HG03432 (cell line): ENCODE results near the gene PTX3.

Experiments
- ATAC-seq: cut with Tn5 transposase; IDR thresholded peaks from one replicate; pipeline ENCODE4 v1.9.1; 2021; ENCODE audit warnings: mild to moderate bottlenecking, moderate library complexity; ENCODE audit not compliant: unreplicated experiment

The PTX3 gene

DNA sequence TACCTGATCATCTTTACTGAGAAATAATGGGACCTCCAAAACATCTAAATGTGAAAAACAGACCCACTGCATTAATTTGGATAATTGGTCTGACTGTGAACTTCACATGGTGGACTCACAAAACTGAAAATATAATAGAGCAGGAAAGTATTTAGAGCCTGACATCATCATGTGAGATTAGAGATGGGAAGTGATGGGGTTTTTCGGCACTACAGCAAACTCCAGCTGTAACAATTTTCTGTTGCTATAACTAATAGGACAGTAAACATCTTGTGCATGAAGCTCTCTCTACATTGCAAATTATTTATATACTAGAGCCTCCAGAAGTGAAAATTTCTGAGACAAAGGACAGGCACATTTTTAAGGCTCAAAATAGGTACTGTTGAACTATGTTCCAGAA, 34.4 kb downstream of the PTX3 start:
- no peak for ATAC-seq

- no peak for ATAC-seq
Measured at GRCh38 chr3:157472648-157473047, 36.0 kb downstream of the PTX3 start.

DNA sequence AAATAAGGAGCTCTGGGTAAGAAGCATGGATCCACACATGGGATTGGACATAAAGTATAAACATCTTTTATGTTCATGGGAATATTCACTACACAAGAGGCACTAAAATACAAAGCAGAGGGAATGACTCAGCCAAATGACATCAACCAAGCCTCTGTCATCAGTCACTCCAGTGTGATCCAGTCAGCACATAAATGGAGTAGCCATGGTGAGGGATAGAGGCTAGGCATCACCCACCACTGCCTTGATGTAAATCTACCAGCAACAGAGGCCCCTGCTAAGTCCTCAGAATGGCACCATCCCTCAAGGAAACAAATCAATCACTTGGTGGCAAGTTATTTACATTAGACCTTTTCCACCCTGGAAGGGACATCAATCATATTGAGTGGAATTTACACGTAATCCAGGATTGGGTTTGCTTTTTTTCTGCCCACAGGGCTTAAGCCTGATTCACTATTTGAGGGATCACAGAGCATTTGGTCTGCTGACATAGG, 39.3 kb downstream of the PTX3 start:
- no peak for ATAC-seq

DNA sequence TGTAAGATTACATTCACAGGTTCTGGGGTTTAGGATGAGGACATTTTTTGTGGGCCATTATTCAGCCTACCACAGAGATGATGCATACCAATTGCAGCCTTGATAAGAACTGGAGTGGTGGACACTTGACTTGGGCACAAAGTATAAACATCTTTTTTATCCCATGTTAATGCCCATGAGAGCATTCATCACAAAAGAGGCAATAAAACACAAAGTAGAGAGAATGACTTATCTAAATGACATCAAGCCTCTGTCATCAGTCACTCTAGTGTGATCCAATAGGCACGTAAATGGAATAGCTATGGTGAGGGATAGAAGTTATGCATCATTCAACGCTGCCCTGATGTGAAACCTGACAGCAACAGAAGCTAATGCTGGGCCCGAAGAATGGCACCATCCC, 40.8 kb downstream of the PTX3 start:
- ATAC-seq, result no peak

GRCh38 chr3:157479464-157480243, 43.0 kb downstream of the PTX3 start:
- no peak for ATAC-seq

DNA sequence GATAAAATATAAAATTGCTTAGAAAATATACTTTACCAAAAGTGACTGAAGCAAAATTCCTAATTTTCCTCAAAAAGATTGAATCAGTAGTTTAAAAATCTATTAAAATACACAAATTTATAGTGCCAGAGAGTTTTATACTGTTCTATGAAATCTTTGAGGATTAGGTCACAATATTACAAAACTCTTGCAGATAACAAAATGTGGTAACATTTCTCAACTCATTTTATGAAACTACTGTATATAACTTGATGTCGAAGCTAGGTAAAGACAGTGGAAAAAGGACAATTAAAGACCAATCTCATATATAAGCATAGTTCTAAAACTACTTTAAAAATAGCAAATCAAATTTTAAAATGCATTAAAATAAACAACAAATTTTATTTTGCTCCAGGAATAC, 50.7 kb downstream of the PTX3 start:
- no peak for ATAC-seq

DNA sequence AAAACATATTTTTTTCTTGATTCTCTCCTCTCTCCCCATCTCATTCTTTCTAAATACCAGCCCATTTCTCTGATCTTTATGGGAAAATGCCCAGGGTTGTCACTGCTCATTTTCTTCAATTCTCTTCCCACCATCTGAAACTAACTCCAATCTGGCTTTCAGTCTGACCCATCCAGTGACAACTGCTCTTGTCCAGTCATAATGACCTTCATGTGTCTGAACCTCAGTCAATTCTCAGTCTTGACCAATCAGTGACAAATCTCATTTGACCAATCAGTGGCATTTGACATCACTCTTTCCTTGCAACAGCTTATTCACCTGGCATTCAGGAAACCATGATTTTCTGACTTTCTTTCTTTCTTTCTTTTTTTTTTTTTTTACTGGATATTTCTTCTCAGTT, 51.5 kb downstream of the PTX3 start:
- ATAC-seq, result no peak

GRCh38 chr3:157491136-157491535, 54.5 kb downstream of the PTX3 start:
- ATAC-seq, result no peak
